HG03108 (cell line): ENCODE results near the gene ITPK1.

ENCODE experiments used
- ATAC-seq: cut with Tn5 transposase; IDR thresholded peaks from one replicate; pipeline ENCODE4 v1.9.1; 2021; ENCODE audit warnings: moderate library complexity; ENCODE audit not compliant: unreplicated experiment

The ITPK1 gene

DNA sequence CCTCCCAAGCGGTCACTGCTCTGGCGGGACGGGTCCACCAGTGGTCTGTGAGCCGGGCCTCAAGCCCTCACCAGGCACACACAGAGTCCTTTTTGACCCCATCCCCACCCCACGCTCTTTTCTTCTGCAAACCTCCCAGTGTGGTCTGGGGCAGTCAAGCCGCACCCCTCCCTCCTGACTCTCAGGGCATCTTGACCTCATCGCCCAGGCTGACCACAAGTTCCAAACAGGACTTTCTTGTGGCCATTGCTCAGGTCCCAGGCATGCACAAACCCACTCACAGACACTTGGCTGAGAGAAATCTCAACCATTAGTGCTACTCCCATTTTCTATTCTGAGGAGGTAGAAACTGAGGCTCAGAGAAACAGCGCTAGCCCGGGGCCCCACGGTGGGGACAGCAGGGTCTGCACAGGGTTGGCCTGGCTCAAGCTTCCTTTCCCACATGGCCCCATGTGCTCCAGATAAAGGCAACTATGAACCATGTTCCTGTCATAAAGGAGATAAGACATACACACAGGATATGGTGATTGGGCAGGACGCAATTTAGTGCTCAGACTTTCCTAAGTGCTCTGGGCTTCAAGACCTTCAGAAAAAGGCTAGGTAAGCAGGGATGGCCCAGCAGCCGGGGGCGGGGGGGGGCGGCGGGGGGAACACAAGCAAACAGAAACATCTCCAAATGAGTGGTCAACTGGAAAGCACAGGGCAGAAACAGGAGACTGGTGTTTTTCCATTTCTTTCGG is 69.6 kb downstream of the ITPK1 start:
- ATAC-seq = no peak

DNA sequence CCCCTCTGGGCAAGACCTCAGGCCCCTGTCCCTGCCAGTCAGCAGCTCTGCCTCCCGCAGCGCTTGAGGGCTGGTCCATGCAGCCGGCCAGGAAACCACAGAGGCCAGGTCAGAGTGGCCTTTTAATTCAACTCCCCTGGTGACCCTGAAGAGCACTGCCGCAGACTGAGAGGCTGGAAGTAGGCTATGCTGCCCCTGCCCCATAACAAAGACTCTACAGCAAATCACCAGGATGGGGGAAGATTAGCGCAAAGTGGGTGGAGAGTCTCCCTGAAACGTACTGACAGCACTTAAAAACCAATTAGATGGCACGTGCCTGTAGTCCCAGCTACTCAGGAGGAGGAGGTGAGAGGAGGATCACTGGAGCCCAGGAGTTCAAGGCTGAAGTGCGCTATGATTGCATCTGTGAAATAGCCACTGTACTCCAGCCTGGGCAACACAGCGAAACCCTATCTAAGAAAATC is 70.5 kb downstream of the ITPK1 start:
- ATAC-seq = no peak

DNA sequence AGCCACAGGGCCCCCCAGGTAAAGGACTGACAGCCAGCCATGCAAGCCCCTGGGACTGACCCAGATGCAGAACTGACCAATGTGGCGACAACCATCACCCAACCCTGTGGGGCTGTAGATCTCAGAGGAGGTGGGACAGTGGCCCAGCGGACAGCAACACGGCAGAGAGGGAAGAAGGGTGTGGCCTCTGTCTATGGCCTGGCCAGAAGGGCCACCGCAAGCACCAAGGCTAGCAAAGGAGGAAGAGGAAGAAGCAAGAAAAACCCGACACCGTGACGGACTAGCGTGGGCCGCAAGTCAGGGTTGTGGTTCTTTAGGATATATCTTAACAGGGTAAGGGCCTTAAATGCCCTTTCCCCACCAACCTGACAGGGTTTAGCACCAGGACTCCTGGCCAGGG is 71.2 kb downstream of the ITPK1 start:
- no peak for ATAC-seq

DNA sequence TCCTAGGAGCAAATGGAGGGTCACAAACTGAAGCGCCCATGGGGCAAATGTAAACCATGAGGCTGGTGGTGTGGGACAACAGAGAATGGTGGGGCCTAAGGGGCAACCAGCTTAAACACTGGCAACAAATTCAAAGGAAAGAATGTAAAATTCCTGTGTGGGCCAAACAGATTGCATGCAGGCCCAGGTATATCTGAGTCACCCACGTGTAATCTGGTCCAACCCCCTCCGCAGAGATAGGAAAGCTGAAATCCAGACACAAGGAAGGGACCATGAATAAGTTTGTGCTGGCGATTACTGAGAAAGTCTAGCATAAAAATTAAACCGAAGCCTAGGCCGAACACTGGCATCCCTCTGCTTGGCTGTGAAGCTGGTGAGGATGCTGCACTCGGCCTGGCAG is 71.6 kb downstream of the ITPK1 start:
- ATAC-seq = no peak

DNA sequence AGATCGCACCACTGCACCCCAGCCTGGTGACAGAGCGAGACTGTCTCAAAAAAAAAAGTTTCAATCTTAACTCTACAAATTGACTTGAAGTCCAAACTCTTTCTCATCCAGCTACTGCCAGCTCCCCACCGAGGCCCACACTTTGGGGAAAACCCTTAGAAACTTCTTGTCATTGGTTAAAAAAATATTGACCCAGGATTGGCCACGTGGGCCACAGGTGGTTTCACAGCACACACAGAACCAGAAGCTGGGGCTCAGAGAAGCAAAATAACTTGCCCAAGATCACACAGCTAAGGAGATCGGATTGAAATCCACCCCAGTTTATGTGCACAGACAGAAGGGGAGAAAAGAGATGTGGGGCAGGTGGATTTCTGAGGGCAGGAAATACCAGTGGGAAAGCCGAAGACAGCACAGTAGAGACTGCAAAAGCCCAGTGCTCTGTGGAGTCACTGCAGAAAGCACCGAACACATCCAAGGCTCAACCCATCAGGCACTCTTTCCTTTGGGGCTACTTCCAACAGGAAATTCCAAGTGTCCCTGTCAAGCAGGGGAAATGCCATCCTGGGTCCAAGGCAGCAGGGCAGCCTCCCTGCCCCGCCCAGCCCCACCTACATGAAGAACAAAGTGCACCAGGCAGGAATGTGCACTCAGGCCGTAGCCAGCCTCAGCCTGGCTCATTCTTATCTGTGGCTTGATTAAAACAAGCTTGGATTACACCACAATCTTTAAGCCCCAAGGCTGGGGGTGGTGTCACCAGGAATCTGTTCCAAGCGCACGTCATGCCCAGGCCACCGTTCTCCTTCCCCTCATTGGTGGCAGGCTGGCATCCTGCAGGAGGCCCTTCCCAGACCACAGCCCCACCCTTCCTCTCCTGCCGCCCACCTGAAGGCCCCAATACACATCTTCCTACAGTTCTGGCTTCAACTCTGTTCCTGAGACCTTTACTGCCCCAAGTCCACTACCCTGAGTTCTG is 72.5 kb downstream of the ITPK1 start:
- no peak for ATAC-seq

DNA sequence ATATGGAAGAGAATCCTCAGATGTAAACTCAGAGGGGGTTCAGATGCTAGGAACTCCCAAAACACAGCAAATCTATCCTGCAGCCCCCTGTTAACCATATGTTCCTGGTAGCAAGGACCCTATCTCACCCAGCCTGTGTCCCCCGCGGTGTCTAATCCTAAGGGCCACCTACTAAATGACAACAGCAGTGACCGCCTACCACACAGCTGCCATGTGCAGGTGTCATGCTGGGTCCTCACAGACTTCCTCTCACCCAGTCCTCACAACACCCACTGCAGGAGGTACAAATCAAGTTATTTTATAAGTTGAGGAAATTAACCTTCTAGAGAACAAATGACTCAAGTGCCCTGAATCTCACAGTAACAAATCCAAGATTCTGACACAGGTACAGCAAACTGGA is 73.9 kb downstream of the ITPK1 start:
- no peak for ATAC-seq

DNA sequence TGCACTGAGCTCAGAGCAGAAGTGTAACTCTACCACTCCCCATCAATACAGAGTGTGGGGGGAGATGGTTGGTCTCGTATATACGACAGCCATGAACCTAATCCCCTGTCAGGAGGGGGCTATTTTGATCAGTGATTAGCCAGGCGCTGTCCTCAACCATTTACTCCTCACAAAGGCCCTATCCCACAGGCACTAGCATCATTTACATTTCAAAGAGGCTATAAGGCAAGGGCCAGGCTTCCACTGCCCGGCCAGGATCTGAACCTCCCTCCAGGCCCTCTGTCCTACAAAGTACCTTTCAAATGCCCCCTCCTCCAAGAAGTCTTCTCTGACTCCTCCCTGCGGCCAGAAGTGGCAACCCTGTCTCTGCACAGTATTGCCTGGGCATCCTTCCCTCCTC is 74.7 kb downstream of the ITPK1 start:
- ATAC-seq = no peak

DNA sequence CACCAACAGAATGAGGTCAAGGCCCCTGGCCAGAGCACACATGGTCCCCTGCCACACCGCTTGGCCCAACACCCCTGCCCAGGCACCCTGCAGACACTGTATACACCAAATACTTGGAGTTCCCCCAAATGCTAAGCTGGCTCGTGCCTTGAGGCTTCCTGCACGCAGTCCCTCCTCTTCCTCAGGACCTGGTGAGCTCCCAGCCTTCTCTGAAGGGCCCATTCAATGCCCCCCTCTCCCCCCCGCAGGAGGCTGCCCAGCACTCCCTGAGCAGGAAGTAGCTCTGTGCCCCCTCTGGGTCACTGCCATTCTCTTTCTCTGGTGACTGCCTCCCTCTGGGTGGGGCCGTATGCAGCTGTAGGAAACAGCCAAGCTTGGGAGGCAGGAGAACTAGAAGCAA is 75.3 kb downstream of the ITPK1 start:
- ATAC-seq = no peak

DNA sequence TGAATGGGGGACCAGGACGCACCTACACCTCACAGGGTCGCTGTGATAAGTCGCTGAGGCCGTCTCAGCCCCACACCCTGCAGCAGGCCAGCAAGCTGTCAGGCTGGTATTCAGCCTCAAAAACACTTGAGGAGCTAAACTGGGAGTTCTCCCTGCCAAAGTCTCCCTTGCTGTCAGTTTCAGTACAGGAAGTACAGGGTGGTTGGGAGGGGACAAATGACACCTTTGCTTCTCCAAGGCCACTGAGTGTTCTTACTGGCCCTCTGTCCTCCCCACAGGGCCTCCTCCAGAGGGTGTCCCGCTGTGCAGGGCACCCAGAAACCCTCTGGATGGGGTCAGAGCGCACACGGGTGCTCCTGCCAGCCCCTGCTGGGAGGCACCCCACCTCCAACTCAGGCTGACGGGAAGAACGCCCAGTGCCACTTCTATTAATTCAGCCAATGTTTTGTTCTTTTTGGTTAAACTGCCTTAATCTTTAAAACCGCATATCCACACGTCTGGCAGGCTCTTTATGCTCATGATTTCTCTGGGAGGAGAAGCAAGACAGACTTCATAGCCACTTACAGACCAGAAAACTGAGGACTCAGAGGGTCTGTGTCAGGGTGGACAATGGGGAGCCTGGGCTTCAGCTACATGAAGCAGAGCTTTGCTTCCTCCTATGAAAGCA is 75.9 kb downstream of the ITPK1 start:
- ATAC-seq = no peak

DNA sequence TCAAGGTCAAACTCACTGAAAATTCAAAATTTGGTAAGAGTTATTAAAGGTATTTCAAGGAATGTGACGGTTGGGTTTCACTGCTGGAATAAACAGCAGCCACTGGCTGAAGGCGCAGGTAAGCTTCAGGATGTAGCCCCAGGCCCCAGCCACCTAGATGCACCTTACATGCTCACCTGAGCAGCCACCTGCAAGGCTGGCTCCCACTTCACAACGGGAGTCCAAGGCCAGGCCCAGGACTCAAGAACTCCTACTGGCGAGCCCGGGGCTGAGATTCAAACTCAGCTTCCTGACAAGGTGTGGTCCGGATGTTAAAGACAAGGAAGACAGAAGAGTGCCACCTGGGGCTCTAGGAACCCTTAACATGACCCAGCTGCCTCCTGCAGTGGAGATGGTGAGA is 78.4 kb downstream of the ITPK1 start:
- ATAC-seq = no peak

DNA sequence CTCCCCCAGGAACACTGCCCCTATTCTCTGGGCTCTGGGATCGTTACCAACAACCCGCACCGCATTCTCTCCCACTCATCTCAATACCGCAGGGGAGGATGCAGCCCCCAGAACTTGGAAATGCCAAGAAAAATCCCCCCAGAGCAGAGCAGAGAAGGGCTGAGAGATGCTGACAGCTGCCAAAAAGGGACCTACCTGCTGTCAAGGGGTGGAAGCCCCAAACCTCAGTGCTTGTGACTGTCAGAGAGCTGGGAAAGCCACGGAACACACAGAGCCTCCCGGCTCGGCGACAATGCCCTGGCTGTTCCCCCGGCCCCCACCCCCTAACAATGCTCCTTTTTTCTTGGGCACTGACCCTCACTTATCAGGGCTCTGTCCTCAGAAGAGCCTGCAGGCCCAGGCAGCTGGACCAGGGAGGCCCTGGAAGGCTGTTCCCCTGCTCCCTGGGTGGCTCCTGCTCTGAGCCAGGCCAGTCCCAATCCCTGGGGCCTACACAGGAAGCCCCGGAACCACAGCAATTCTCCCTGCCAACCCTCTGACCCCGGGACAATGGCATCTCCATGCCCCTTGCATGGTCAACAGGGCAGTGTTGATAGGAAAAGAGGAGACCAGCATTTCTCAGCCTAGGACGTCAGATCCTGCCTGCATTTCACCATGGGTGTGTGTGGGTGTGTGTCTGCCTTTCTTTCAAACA is 78.9 kb downstream of the ITPK1 start:
- ATAC-seq = no peak

DNA sequence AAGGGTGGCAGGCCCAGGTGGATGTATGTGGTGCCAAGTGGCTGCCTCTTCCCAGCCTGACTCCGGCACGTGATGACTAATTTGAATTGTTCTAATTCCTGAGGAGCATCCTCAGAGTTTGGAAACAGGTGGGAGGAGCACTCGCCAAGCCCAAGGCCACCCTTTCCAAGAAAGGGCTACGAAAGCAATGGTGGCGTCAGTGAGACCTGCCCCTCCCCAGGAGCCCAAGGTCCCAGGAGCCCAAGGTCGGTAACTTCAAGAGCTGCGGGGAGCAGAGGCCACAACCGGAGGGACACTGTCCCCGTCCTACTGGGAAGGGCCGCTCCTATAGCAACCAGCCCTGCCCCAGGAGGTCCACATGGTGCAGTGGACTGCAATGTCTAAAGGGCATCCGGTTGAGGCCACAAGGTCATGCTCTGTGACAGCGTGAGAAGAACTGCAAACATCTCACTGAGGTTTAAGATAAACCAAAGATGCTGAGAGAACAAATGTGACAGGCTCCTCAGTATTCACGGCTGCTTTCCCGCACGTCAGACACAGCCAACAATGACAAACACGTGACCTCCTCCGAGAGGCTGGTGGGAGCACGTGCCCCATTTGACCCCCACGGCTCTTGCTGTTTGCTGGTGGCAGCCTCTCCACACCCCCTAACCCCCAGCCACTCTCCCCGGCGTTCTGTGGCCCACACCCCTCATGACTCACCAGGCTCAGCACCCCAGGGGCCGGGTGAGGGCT is 79.6 kb downstream of the ITPK1 start:
- ATAC-seq = no peak

DNA sequence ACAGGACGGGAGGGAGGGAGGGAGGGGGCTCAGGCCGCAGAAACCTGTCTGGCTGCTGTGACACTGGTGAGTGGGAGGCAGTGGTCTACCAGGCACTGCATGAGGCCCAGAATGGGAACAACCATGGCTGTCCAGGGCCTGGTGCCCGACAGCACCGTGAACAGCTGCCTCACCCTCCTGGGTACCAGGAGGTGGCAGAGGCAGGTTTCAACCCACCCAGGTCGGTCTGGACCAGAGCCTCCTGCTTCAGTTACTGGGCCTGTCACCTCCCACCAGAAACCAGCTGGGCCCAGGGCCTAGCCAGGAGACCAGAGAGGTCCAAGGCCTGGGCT is 80.2 kb downstream of the ITPK1 start:
- no peak for ATAC-seq

DNA sequence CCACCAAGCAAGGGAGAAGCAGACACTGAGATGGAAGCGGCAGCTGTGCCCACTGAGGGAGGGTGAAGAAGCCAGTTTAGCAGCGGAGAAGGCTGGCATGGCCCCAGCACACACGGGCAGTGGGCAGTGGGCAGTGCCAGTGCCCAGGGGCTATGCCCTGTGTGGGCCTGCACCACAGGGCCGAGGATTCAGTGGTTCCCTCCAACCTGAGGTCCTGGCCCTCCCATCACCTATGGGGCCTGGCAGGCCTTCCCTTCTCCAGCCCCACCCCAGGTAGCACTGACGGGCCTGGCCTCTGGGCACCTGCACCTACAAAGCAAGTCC is 81.1 kb downstream of the ITPK1 start:
- ATAC-seq = no peak

DNA sequence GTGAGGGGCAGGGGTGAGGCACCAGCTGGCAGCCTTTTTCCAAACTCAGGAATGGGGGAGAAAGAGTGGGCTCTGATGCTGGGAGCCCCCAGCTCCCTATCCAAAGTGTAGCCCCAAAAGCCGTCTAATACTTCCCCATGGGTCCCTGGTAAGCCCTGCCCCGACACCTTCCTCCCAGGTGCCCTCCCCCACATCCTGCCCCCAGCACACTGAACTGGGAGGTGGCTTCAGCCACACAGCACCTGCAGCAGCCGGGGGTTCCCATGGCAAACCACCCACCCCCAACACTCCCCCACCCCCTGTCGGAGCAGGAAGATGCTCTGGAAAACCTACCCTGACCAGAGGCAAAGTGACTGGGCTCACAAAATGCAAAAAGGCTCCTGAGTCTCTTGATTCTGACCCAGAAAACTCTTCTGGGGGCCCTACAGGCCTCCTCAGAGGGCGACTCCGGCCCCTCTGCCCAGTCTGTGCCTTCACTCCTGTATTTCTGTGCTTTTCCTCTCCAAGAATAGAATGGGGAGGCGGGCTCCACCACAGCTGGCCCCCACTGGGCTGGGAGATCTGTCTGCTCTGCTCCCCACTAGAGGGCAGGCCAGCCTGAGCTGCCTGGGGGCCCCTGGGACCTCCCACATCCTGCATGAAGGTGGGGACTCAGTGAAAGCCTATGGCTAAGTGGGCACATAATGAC is 81.6 kb downstream of the ITPK1 start:
- ATAC-seq = peak; percentile 44

DNA sequence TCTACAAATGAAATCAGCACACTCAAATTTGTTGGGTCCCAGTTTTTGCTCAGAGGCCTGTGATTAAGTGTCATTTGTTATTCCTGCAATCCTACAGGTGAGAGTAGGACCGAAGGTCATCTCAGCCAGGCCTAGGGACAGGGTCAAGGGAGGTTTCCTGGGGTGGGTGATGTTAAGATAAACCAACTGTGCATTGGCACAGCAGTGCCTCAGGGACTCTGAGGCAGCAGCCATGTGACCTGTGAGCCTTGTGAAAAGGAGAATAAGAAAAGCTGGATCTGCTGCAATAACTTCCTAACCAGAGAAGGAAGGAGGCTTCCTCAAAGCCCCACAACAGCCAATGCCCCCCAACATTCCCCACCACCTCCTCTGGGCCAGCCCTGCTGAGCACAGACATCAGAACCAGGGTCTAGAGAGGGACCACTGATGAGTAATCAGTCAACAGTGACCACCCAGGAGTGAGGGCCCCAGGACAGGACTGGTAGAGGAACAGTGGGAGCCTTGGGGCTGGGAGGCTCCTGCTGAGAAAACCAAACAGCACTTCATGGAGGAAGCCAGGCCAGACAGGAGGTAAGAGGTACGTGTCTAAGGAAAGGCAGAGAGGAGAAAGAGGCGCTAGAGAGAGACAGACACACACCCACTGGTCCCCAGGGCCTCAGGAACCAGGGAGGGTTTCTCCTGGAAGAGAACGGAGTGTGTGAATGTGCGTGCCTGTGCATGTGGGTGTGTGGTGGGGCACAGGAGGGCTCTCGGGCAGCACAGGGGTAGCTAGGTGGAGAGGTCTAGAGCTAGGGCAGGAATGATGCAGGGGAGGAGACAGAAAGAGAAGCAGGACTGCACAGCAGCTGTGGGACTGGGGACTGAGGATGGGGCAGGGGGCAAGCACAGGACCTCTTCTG is 82.4 kb downstream of the ITPK1 start:
- ATAC-seq = no peak

DNA sequence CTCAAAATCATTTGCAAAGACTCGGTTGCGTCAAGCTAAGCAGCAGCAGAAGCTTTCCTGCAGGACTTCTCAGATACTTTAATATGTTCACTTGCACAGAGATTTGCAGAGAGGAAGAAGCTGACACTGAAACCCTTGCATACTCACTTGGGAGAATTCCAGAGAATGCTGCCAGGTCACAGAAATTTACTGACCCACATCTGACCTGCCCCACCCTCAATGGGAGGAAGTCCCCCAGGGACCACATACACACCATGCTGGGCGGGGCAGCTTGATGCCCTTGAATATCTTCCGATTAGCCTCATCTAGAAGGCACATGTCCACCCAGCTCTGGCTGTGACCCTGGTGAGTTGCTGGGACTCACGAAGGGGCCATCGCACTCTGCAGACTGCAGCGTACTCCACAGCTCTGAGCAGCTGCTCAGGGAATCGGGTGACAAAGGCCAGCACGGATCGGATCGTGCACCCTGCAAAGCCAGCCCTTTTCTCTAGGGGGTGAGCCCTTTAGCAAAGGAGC is 83.2 kb downstream of the ITPK1 start:
- no peak for ATAC-seq

DNA sequence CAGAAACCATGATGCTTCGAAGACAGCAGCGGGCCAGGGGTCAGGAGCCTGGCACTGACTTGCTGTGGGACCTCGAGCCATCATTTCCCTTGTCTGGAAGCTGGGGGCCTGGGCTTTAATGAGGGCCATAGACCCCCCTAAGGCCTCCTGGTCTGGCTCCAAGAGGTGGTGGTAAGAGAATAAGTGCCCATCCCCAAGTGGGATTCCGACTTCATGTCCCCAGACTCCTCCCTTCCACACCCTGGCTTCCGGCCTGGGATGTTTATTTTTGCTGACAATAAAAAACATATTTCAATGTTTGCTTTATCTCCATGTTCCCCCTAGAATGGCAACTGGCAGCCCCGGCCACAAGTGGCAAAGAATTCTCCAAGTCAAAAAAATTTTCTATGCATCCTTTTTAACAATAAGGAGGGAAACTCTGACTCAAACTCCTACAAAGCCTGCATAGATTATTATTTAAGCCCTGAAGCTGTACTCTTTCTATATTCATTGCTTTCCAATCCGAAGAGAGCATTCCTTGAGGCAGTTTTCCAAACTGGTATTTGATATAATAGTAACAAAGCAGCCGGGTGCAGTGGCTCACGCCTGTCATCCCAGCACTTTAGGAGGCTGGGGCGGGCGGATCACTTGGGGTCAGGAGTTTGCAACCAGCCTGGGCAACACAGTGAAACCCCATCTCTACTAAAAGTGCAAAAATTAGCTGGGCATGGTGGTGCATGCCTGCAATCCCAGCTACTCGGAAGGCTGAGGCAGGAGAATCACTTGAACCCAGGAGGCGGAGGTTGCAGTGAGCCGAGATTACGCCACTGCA is 84.0 kb downstream of the ITPK1 start:
- ATAC-seq = no peak
